Esophagus muscularis mucosa (tissue), 3 donors: ENCODE results near the gene MTURN.

Experiments
- CTCF ChIP-seq, 3 experiments: fragments of 200-600 bp in 2 of 3; fragments of 450-650 bp in 1 of 3; sonication (generic) in 2 of 3; IDR thresholded peaks; one replicate each; pipeline ENCODE4 v1.5.1; 2017 to 2019; ENCODE audit warnings: antibody characterized with exemption in 3 of 3, mild to moderate bottlenecking in 2 of 3, moderate library complexity in 1 of 3
- POLR2A ChIP-seq: fragments of 450-650 bp; IDR thresholded peaks from one replicate; pipeline ENCODE4 v1.6.1; 2017; ENCODE audit warnings: antibody characterized with exemption, moderate library complexity, mild to moderate bottlenecking, low read depth

DNA sequence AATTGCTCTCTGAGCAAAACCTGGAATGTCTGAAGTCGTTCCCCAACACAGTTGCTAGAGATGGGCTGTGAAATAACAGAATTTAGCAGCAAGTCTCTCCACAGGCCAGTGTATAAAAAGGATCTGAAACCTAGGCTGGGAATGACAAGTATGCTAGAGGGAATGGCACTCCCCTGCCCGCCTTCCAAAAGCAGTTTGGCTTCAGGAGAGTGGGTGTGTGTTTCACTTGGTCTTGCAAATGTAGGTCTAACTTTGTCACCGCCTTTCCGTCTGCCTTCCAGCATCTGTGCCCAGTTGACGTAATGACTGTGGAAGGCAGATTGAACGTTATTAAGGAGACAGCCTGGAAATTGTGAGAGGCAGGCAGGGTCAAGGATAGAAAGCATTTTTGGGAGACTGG lies 18.0 kb upstream of the MTURN start:
- no peak for TF ChIP-seq POLR2A
- no peak for TF ChIP-seq CTCF (IDR thresholded peaks at IDR 0.05)
